Memory B cell (primary cell): ENCODE measurements around the gene FAM219A.
A peak's percentile ranks its signal among the peaks of the same experiment; 100 is the strongest.

Source experiments
- ATAC-seq: fragments of 150-1000 bp; cut with Tn5 transposase; 2 replicates; pipeline ENCODE4 v1.10.0; 2021; ENCODE audit warnings: low read depth, mild to moderate bottlenecking, moderate library complexity
- DNase-seq, 2 donors: peaks; one replicate each; pipeline ENCODE4 v3.0.0; 2022; ENCODE audit warnings: low spot score in 2 of 2
- H3K27ac Mint-ChIP-seq: one replicate; pipeline ENCODE4 v1.8.0; 2022; ENCODE audit warnings: mild to moderate bottlenecking, moderate library complexity, mixed read lengths
- H3K27me3 Mint-ChIP-seq: one replicate; pipeline ENCODE4 v1.8.0; 2022; ENCODE audit warnings: mixed read lengths
- H3K36me3 Mint-ChIP-seq: one replicate; pipeline ENCODE4 v1.8.0; 2022; ENCODE audit warnings: mild to moderate bottlenecking, mixed read lengths
- H3K4me1 Mint-ChIP-seq: one replicate; pipeline ENCODE4 v1.8.0; 2022; ENCODE audit warnings: mixed read lengths
- H3K4me3 Mint-ChIP-seq: one replicate; pipeline ENCODE4 v1.8.0; 2022; ENCODE audit warnings: mild to moderate bottlenecking, moderate library complexity, mixed read lengths
- H3K9me3 Mint-ChIP-seq: one replicate; pipeline ENCODE4 v1.8.0; 2022; ENCODE audit warnings: mixed read lengths

FAM219A gene

GRCh38 chr9:34419716-34420504 lies 38.5 kb downstream of the FAM219A start:
- Mint-ChIP-seq H3K27ac (no peak overlapping the region), H3K36me3 (peaks cover 6% of the 10 kb centered on the region), H3K27me3 (no peaks in the 10 kb centered on the region), H3K9me3 (no peaks in the 10 kb centered on the region), H3K4me3 (no peak overlapping the region), H3K4me1 (peaks cover 3% of the 10 kb centered on the region)
- DNase-seq (no peak), ATAC-seq (no peak)

GRCh38 chr9:34417734-34418133 lies 40.6 kb downstream of the FAM219A start:
- peaks cover 3% of the 10 kb centered on the region for H3K4me1 Mint-ChIP-seq
- ATAC-seq (no peak), DNase-seq (no peak)
- H3K9me3 Mint-ChIP-seq = no peaks in the 10 kb centered on the region
- no peak overlapping the region for H3K27ac Mint-ChIP-seq
- peaks cover 4% of the 10 kb centered on the region for H3K36me3 Mint-ChIP-seq
- no peaks in the 10 kb centered on the region for H3K27me3 Mint-ChIP-seq
- no peak overlapping the region for H3K4me3 Mint-ChIP-seq

- DNase-seq (no peak), ATAC-seq (no peak)
- H3K27me3 Mint-ChIP-seq = no peaks in the 10 kb centered on the region
- H3K4me1 Mint-ChIP-seq = no peaks in the 10 kb centered on the region
- H3K36me3 Mint-ChIP-seq = peaks cover 8% of the 10 kb centered on the region
- H3K9me3 Mint-ChIP-seq = no peaks in the 10 kb centered on the region
- H3K4me3 Mint-ChIP-seq = no peak overlapping the region
- no peak overlapping the region for H3K27ac Mint-ChIP-seq
Observed at GRCh38 chr9:34413231-34413852, 45.0 kb downstream of the FAM219A start.

GRCh38 chr9:34412336-34412735 lies 46.0 kb downstream of the FAM219A start:
- no peak for DNase-seq
- Mint-ChIP-seq H3K27me3 (no peaks in the 10 kb centered on the region), H3K36me3 (peaks cover 8% of the 10 kb centered on the region), H3K9me3 (no peaks in the 10 kb centered on the region), H3K27ac (no peak overlapping the region), H3K4me3 (no peak overlapping the region), H3K4me1 (no peaks in the 10 kb centered on the region)
- no peak for ATAC-seq

GRCh38 chr9:34409154-34409553 lies 49.2 kb downstream of the FAM219A start:
- ATAC-seq (no peak), DNase-seq (no peak)
- H3K9me3 Mint-ChIP-seq = no peaks in the 10 kb centered on the region
- H3K4me3 Mint-ChIP-seq = no peak overlapping the region
- H3K27ac Mint-ChIP-seq = no peak overlapping the region
- H3K36me3 Mint-ChIP-seq = peaks cover 8% of the 10 kb centered on the region
- H3K27me3 Mint-ChIP-seq = no peaks in the 10 kb centered on the region
- no peaks in the 10 kb centered on the region for H3K4me1 Mint-ChIP-seq

GRCh38 chr9:34408173-34408572 lies 50.2 kb downstream of the FAM219A start:
- Mint-ChIP-seq H3K27ac (no peak overlapping the region), H3K4me3 (no peak overlapping the region), H3K9me3 (no peaks in the 10 kb centered on the region), H3K27me3 (no peaks in the 10 kb centered on the region), H3K36me3 (peaks cover 12% of the 10 kb centered on the region), H3K4me1 (no peaks in the 10 kb centered on the region)
- DNase-seq = no peak
- ATAC-seq = no peak

- Mint-ChIP-seq H3K27ac (no peak overlapping the region), H3K36me3 (peaks cover 11% of the 10 kb centered on the region), H3K27me3 (no peaks in the 10 kb centered on the region), H3K4me1 (no peaks in the 10 kb centered on the region), H3K4me3 (no peak overlapping the region), H3K9me3 (no peaks in the 10 kb centered on the region)
- DNase-seq (no peak), ATAC-seq (no peak)
Observed at GRCh38 chr9:34406219-34406618, 52.2 kb downstream of the FAM219A start.

- Mint-ChIP-seq H3K27me3 (no peaks in the 10 kb centered on the region), H3K9me3 (no peaks in the 10 kb centered on the region), H3K27ac (no peak overlapping the region), H3K4me1 (no peaks in the 10 kb centered on the region), H3K36me3 (peaks cover 12% of the 10 kb centered on the region), H3K4me3 (no peak overlapping the region)
- ATAC-seq = no peak
- no peak for DNase-seq
Observed at GRCh38 chr9:34405719-34406118, 52.7 kb downstream of the FAM219A start.

- peaks cover 16% of the 10 kb centered on the region for H3K36me3 Mint-ChIP-seq
- ATAC-seq = peak; percentile 38
Observed at GRCh38 chr9:34403554-34404380, 54.6 kb downstream of the FAM219A start.

GRCh38 chr9:34400686-34401602 lies 57.4 kb downstream of the FAM219A start:
- Mint-ChIP-seq H3K36me3 (peaks cover 16% of the 10 kb centered on the region), H3K27ac (no peak overlapping the region), H3K27me3 (no peaks in the 10 kb centered on the region), H3K9me3 (no peaks in the 10 kb centered on the region), H3K4me1 (no peaks in the 10 kb centered on the region), H3K4me3 (no peak overlapping the region)
- DNase-seq (no peak), ATAC-seq (no peak)

More at GRCh38 chr9:34403554-34404380, 54.6 kb downstream of the FAM219A start:
- H3K4me1 Mint-ChIP-seq = no peaks in the 10 kb centered on the region
- no peaks in the 10 kb centered on the region for H3K9me3 Mint-ChIP-seq
- H3K4me3 Mint-ChIP-seq = no peak overlapping the region
- peak; percentile 46 to 49 for DNase-seq
- no peak overlapping the region for H3K27ac Mint-ChIP-seq
- no peaks in the 10 kb centered on the region for H3K27me3 Mint-ChIP-seq

- H3K27me3 Mint-ChIP-seq = no peaks in the 10 kb centered on the region
- no peak overlapping the region for H3K27ac Mint-ChIP-seq
- ATAC-seq (no peak), DNase-seq (no peak)
- no peaks in the 10 kb centered on the region for H3K4me1 Mint-ChIP-seq
- H3K36me3 Mint-ChIP-seq = peaks cover 16% of the 10 kb centered on the region
- no peak overlapping the region for H3K4me3 Mint-ChIP-seq
- H3K9me3 Mint-ChIP-seq = no peaks in the 10 kb centered on the region
Observed at GRCh38 chr9:34400275-34400674, 58.1 kb downstream of the FAM219A start.

- no peaks in the 10 kb centered on the region for H3K27me3 Mint-ChIP-seq
- DNase-seq (no peak), ATAC-seq (no peak)
- H3K4me1 Mint-ChIP-seq = no peaks in the 10 kb centered on the region
- no peak overlapping the region for H3K4me3 Mint-ChIP-seq
- no peak overlapping the region for H3K27ac Mint-ChIP-seq
- no peaks in the 10 kb centered on the region for H3K9me3 Mint-ChIP-seq
- H3K36me3 Mint-ChIP-seq = peaks cover 16% of the 10 kb centered on the region
Observed at GRCh38 chr9:34399729-34400128, 58.6 kb downstream of the FAM219A start.

GRCh38 chr9:34398875-34399274 lies 59.5 kb downstream of the FAM219A start:
- no peak overlapping the region for H3K4me3 Mint-ChIP-seq
- H3K4me1 Mint-ChIP-seq = no peaks in the 10 kb centered on the region

More at GRCh38 chr9:34398875-34399274, 59.5 kb downstream of the FAM219A start:
- H3K27me3 Mint-ChIP-seq = peaks cover 1% of the 10 kb centered on the region
- peaks cover 13% of the 10 kb centered on the region for H3K36me3 Mint-ChIP-seq
- no peak for ATAC-seq
- DNase-seq = no peak
- H3K9me3 Mint-ChIP-seq = no peaks in the 10 kb centered on the region
- no peak overlapping the region for H3K27ac Mint-ChIP-seq
